Measurements from ENCODE around the gene NCKAP1.
"Not testable (repeated sequence)": the region's sequence is repeated elsewhere in the genome, so short reads cannot be mapped to it uniquely, and the experiment has no call there.

NCKAP1 gene

GRCh38 chr2:183037553-183038340 lies 510 bp downstream of the NCKAP1 start:
- DNase-seq: peak; percentile 58

- DNase-seq: no peak
Measured at GRCh38 chr2:183037074-183037552, 1.1 kb downstream of the NCKAP1 start.

GRCh38 chr2:183035954-183036669 lies 2.1 kb downstream of the NCKAP1 start:
- peak; percentile 61 for DNase-seq

- no peak for DNase-seq
Measured at GRCh38 chr2:183035298-183035953, 2.8 kb downstream of the NCKAP1 start.

GRCh38 chr2:183034806-183035205 lies 3.5 kb downstream of the NCKAP1 start:
- DNase-seq: no peak

- DNase-seq: no peak
Measured at GRCh38 chr2:183033951-183034350, 4.3 kb downstream of the NCKAP1 start.

GRCh38 chr2:183031911-183032794 lies 6.1 kb downstream of the NCKAP1 start:
- peak; percentile 21 for DNase-seq

- DNase-seq: no peak
Measured at GRCh38 chr2:183029219-183029618, 9.0 kb downstream of the NCKAP1 start.

- no peak for DNase-seq
Measured at GRCh38 chr2:183028108-183028507, 10.1 kb downstream of the NCKAP1 start.

- DNase-seq: no peak
Measured at GRCh38 chr2:183027443-183027842, 10.8 kb downstream of the NCKAP1 start.

- DNase-seq: no peak
Measured at GRCh38 chr2:183026424-183026823, 11.8 kb downstream of the NCKAP1 start.

GRCh38 chr2:183025993-183026392 lies 12.3 kb downstream of the NCKAP1 start:
- no peak for DNase-seq

GRCh38 chr2:183024339-183025095 lies 13.7 kb downstream of the NCKAP1 start:
- DNase-seq: no peak

- DNase-seq: no peak
Measured at GRCh38 chr2:183022711-183023110, 15.5 kb downstream of the NCKAP1 start.

- DNase-seq: no peak
Measured at GRCh38 chr2:183021613-183022012, 16.6 kb downstream of the NCKAP1 start.

GRCh38 chr2:183019718-183020442 lies 18.4 kb downstream of the NCKAP1 start:
- DNase-seq: no peak

- DNase-seq: not testable (repeated sequence)
Measured at GRCh38 chr2:183017845-183018244, 20.4 kb downstream of the NCKAP1 start.

- DNase-seq: no peak
Measured at GRCh38 chr2:183014005-183014404, 24.3 kb downstream of the NCKAP1 start.

- DNase-seq: no peak
Measured at GRCh38 chr2:183011743-183012142, 26.5 kb downstream of the NCKAP1 start.

GRCh38 chr2:183010112-183010511 lies 28.1 kb downstream of the NCKAP1 start:
- DNase-seq: peak; percentile 2

All from hematopoietic multipotent progenitor cell treated with erythropoietin and hydrocortisone succinate and interleukin-3 and kit ligand, for 4 days (in vitro differentiated cells).